ENCODE results near the gene TTC4.

TTC4 gene

DNA sequence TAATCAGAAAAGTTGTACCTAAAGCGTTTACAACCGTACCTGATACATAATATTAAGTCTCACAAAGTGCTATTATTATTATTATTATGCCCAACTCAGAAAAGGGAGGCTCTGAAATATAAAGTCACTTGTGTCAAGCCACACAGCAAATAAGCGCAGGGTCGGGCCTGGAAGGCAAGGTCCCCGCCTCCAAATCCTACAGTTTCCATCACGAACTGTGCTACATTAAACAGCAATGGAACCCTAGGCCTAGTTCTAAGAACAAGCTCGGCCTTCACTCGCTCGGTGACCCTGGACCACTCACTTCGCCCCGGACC lies 48.1 kb downstream of the TTC4 start:
- TF ChIP-seq BACH2 (CRISPR knock-in tag; IDR thresholded peaks at IDR 0.05; ENCODE audit: borderline replicate concordance) (no peak), ZFP3 (CRISPR knock-in tag; IDR thresholded peaks at IDR 0.05) (no peak), ZNF70 (CRISPR knock-in tag; IDR thresholded peaks at IDR 0.05) (no peak), ISL1 (CRISPR knock-in tag; IDR thresholded peaks at IDR 0.05) (no peak)
- TF ChIP-seq, protein P1, sequence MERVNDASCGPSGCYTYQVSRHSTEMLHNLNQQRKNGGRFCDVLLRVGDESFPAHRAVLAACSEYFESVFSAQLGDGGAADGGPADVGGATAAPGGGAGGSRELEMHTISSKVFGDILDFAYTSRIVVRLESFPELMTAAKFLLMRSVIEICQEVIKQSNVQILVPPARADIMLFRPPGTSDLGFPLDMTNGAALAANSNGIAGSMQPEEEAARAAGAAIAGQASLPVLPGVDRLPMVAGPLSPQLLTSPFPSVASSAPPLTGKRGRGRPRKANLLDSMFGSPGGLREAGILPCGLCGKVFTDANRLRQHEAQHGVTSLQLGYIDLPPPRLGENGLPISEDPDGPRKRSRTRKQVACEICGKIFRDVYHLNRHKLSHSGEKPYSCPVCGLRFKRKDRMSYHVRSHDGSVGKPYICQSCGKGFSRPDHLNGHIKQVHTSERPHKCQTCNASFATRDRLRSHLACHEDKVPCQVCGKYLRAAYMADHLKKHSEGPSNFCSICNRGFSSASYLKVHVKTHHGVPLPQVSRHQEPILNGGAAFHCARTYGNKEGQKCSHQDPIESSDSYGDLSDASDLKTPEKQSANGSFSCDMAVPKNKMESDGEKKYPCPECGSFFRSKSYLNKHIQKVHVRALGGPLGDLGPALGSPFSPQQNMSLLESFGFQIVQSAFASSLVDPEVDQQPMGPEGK (CRISPR knock-in tag; IDR thresholded peaks at IDR 0.05; ENCODE audit: borderline replicate concordance), result no peak
- ATAC-seq, result peak; percentile 10

DNA sequence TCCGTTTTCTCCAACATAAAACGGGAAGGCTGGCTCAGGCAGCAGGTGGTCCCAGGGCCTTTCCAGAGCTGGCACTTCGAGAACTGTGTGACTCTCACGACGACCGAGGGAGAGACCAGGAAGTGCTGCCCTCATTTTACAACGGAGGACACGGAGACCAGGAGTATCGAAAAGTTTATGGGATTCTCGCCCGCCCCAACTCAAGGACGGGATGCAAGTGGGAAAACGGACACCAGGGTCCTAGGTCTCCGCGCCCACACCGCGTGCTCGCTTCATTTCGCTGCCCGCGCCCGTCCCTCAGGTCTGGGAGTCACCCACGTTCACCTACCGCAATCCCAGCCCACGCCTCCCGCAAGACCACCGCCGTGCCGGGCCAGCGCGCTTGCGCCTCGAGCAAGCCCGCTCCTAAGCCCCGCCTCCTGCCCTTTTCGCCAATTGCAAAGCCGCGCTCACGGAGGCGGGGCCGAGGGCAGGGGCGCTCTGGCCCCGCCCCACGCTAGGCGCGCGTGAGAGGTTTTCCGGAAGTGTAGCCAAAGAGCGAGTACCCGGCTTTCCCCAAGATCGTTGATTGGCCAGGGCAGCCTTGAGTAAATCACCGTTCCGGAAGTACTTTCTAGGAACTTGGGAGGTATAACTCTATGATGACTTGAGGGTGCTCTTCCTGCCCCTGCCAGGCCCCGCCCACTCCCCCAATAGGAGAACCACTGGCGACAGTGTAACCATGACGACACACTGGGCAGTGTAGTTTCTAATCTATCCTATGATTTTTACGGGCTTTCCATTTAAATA lies 48.7 kb downstream of the TTC4 start, which contains the start of gene PARS2:
Gene PARS2 (minus strand): TSS at position 391 of the 789 bp plus-strand sequence. CDS start 5,362 bp downstream, outside the sequence.
- ATAC-seq, result peak; percentile 96
- TF ChIP-seq PPARA (CRISPR knock-in tag; IDR thresholded peaks at IDR 0.05; ENCODE audit: borderline replicate concordance) (no peak), ISL1 (CRISPR knock-in tag; IDR thresholded peaks at IDR 0.05) (no peak), ARNTL (CRISPR knock-in tag; IDR thresholded peaks at IDR 0.05; ENCODE audit: borderline replicate concordance, low read depth) (no peak), ZFP30 (CRISPR knock-in tag; IDR thresholded peaks at IDR 0.05) (no peak), TOX (CRISPR knock-in tag; IDR thresholded peaks at IDR 0.05; ENCODE audit: borderline replicate concordance) (no peak), ESRRG (CRISPR knock-in tag; IDR thresholded peaks at IDR 0.05) (no peak), GLIS3 (CRISPR knock-in tag; IDR thresholded peaks at IDR 0.05) (no peak), ZNF8 (CRISPR knock-in tag; IDR thresholded peaks at IDR 0.05) (0 out of 2 replicates have a peak, but pooled peaks have one; percentile 8), ZFP3 (CRISPR knock-in tag; IDR thresholded peaks at IDR 0.05) (no peak), OSR1 (CRISPR knock-in tag; IDR thresholded peaks at IDR 0.05) (no peak), CSDC2 (CRISPR knock-in tag; IDR thresholded peaks at IDR 0.05) (peak; percentile 39; the same call in 1 of the 2 replicates), TCF4 (CRISPR knock-in tag; IDR thresholded peaks at IDR 0.05; ENCODE audit: borderline replicate concordance) (no peak)
- TF ChIP-seq, protein P1 (CRISPR knock-in tag; IDR thresholded peaks at IDR 0.05; ENCODE audit: borderline replicate concordance), result no peak
- TF ChIP-seq, protein P2, sequence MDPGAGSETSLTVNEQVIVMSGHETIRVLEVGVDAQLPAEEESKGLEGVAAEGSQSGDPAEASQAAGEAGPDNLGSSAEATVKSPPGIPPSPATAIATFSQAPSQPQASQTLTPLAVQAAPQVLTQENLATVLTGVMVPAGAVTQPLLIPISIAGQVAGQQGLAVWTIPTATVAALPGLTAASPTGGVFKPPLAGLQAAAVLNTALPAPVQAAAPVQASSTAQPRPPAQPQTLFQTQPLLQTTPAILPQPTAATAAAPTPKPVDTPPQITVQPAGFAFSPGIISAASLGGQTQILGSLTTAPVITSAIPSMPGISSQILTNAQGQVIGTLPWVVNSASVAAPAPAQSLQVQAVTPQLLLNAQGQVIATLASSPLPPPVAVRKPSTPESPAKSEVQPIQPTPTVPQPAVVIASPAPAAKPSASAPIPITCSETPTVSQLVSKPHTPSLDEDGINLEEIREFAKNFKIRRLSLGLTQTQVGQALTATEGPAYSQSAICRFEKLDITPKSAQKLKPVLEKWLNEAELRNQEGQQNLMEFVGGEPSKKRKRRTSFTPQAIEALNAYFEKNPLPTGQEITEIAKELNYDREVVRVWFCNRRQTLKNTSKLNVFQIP (CRISPR knock-in tag; IDR thresholded peaks at IDR 0.05; ENCODE audit: borderline replicate concordance, low read depth), result no peak
- TF ChIP-seq, protein P3, sequence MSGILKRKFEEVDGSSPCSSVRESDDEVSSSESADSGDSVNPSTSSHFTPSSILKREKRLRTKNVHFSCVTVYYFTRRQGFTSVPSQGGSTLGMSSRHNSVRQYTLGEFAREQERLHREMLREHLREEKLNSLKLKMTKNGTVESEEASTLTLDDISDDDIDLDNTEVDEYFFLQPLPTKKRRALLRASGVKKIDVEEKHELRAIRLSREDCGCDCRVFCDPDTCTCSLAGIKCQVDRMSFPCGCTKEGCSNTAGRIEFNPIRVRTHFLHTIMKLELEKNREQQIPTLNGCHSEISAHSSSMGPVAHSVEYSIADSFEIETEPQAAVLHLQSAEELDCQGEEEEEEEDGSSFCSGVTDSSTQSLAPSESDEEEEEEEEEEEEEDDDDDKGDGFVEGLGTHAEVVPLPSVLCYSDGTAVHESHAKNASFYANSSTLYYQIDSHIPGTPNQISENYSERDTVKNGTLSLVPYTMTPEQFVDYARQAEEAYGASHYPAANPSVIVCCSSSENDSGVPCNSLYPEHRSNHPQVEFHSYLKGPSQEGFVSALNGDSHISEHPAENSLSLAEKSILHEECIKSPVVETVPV (CRISPR knock-in tag; IDR thresholded peaks at IDR 0.05), result no peak
- TF ChIP-seq, protein P4, sequence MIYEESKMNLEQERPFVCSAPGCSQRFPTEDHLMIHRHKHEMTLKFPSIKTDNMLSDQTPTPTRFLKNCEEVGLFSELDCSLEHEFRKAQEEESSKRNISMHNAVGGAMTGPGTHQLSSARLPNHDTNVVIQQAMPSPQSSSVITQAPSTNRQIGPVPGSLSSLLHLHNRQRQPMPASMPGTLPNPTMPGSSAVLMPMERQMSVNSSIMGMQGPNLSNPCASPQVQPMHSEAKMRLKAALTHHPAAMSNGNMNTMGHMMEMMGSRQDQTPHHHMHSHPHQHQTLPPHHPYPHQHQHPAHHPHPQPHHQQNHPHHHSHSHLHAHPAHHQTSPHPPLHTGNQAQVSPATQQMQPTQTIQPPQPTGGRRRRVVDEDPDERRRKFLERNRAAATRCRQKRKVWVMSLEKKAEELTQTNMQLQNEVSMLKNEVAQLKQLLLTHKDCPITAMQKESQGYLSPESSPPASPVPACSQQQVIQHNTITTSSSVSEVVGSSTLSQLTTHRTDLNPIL (CRISPR knock-in tag; IDR thresholded peaks at IDR 0.05; ENCODE audit: low read depth), result no peak
- TF ChIP-seq, protein P5, sequence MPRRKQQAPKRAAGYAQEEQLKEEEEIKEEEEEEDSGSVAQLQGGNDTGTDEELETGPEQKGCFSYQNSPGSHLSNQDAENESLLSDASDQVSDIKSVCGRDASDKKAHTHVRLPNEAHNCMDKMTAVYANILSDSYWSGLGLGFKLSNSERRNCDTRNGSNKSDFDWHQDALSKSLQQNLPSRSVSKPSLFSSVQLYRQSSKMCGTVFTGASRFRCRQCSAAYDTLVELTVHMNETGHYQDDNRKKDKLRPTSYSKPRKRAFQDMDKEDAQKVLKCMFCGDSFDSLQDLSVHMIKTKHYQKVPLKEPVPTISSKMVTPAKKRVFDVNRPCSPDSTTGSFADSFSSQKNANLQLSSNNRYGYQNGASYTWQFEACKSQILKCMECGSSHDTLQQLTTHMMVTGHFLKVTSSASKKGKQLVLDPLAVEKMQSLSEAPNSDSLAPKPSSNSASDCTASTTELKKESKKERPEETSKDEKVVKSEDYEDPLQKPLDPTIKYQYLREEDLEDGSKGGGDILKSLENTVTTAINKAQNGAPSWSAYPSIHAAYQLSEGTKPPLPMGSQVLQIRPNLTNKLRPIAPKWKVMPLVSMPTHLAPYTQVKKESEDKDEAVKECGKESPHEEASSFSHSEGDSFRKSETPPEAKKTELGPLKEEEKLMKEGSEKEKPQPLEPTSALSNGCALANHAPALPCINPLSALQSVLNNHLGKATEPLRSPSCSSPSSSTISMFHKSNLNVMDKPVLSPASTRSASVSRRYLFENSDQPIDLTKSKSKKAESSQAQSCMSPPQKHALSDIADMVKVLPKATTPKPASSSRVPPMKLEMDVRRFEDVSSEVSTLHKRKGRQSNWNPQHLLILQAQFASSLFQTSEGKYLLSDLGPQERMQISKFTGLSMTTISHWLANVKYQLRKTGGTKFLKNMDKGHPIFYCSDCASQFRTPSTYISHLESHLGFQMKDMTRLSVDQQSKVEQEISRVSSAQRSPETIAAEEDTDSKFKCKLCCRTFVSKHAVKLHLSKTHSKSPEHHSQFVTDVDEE (CRISPR knock-in tag; IDR thresholded peaks at IDR 0.05), result no peak

All from SK-N-SH treated with all-trans-retinoic acid at 6 μM for 48 hours (cell line).